Measurements from ENCODE around the gene CMYA5. TPM values are rescaled to one million over a fixed set of nuclear protein-coding genes. Genes with fewer than 3 reads are reported as not detected.

CMYA5 gene
- total and polyA plus RNA-seq, 5 donors from 2014 or later = 0.05 to 0.10 TPM; not detected in 3

Other genes starting within 250 kb of the CMYA5 start
- 1.9 TPM for gene HOMER1, start 175.7 kb upstream of the CMYA5 start, total RNA-seq
- gene HOMER1, start 175.7 kb upstream of the CMYA5 start, polyA plus RNA-seq = under 1 TPM; 0.02 to 0.44 (median 0.36) TPM
- 141 TPM for gene TENT2, start 77.4 kb upstream of the CMYA5 start, total RNA-seq
- 10 to 100 TPM; 45.9 to 65.1 (median 57.9) TPM for gene TENT2, start 77.4 kb upstream of the CMYA5 start, polyA plus RNA-seq

All from CD4-positive, CD25-positive, alpha-beta regulatory T cell (primary cell).